ENCODE data around the gene ASTL. TPM values are rescaled to one million over a fixed set of nuclear protein-coding genes. Genes with fewer than 3 reads are reported as not detected.

Gene ASTL
- total and polyA plus RNA-seq, 2 of the 13 experiments (the other 11 are each of a cell fraction or from before 2014, with no cell fraction given) = not detected

DNA sequence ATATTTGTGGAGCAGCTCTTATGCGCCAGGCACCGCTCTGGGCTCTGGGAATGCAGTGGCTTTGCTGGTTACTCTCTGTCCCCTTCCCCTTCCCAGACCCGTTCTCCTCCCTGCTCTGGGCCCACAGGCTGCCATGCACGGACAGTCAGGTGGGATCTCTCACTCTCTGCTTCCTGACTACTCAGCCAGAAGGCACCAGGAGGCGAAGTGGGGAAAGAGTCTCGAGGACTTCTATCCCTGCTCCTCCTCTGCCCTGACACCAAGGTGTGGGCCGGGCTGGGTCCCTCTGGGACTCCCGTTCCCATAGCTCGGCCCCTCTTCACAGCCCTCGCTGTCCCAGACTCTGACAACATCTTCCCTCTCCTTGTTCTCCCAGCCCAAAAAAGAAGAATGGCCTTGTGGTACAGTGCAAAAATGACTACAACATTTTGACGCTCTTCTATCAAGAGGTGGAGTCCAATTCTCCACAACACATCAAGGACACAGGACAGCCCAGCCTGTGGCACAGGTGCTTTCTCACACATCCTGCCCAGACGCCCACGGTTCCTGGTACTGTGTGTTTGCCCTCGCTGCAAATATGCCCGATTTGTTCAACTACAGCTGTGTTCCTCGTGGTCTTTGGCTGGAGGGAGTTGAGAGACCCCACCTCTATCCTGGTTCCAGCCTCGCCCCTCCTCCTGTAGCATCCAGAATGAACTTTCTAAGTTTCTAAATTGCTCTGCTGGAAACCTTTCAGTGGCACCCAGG lies 21.0 kb upstream of the ASTL start:
- H3K9ac ChIP-seq (ENCODE audit: insufficient read depth, low read depth, low read length) = no peak overlapping the region
- peaks cover 22% of the 10 kb centered on the region for H3K4me1 ChIP-seq (ENCODE audit: insufficient read depth, low read length)
- H3K9me3 ChIP-seq (ENCODE audit: low read length) = no peaks in the 10 kb centered on the region
- CTCF ChIA-PET (ENCODE audit: low intra/inter-chr PET ratio, low total read pairs) = no interaction called here
- peak; percentile 5; the same call in 1 of the 3 replicates for ATAC-seq
- no peaks in the 10 kb centered on the region for H3K79me2 ChIP-seq (ENCODE audit: insufficient read depth, low read length)
- intact Hi-C loops (cut with micrococcal nuclease; ENCODE audit: unreplicated experiment) (no loop called here), in situ Hi-C loops (cut with HindIII; ENCODE audit: extremely low pct_ligation_motif_present, low pct_unique_long_range_greater_than_20kb) (no loop called here)
- no peak overlapping the region for H3K4me3 ChIP-seq (replicated peaks in 1 of 3; ENCODE audit: insufficient read depth in 1 of 3, low read depth in 2 of 3, low read length in 3 of 3)
- H3K36me3 ChIP-seq (replicated peaks in 1 of 2; ENCODE audit: control insufficient read depth in 1 of 2, insufficient read depth in 2 of 2, low read length in 2 of 2) = no peaks in the 10 kb centered on the region
- no peak for FAIRE-seq
- H3K27me3 ChIP-seq (ENCODE audit: control insufficient read depth in 1 of 2, insufficient read depth in 2 of 2, low read length in 2 of 2) = peaks cover 15 to 68% of the 10 kb centered on the region in 2 experiments
- POLR2A ChIA-PET = no interaction called here
- no peak overlapping the region for H2AFZ ChIP-seq (ENCODE audit: low read length)
- H4K20me1 ChIP-seq (ENCODE audit: insufficient read depth, low read length) = no peaks in the 10 kb centered on the region
- no peak overlapping the region for H3K27ac ChIP-seq (ENCODE audit: extremely low read length, insufficient read depth, low read length)
- WGBS (ENCODE audit: low lambda C conversion rate) = 35% methylated on average over 17 of the region's 17 CpGs
- BruUV-seq (replicated peaks) = no TSS peak
- no peak overlapping the region for H3K4me2 ChIP-seq (ENCODE audit: low read depth, low read length)
- DNase-seq (ENCODE audit: low spot score) = no peak
- no peak for TF ChIP-seq CREM (IDR thresholded peaks at IDR 0.05)
- TF ChIP-seq CREM (CRISPR knock-in tag; IDR thresholded peaks at IDR 0.05) = no peak
- TF ChIP-seq NCOR1 (IDR thresholded peaks at IDR 0.05; ENCODE audit: borderline replicate concordance, low read length) = no peak
- no peak for TF ChIP-seq CTCF (CRISPR knock-in tag; IDR thresholded peaks at IDR 0.05)
- TF ChIP-seq ZNF512 (CRISPR knock-in tag; IDR thresholded peaks at IDR 0.05) = no peak
- no peak for TF ChIP-seq ZNF337 (CRISPR knock-in tag; IDR thresholded peaks at IDR 0.05; ENCODE audit: borderline replicate concordance, low read depth)
- TF ChIP-seq CENPX (CRISPR knock-in tag; IDR thresholded peaks at IDR 0.05) = no peak
- TF ChIP-seq CREBL2 (CRISPR knock-in tag; IDR thresholded peaks at IDR 0.05; ENCODE audit: borderline replicate concordance) = no peak
- TF ChIP-seq, protein P1, sequence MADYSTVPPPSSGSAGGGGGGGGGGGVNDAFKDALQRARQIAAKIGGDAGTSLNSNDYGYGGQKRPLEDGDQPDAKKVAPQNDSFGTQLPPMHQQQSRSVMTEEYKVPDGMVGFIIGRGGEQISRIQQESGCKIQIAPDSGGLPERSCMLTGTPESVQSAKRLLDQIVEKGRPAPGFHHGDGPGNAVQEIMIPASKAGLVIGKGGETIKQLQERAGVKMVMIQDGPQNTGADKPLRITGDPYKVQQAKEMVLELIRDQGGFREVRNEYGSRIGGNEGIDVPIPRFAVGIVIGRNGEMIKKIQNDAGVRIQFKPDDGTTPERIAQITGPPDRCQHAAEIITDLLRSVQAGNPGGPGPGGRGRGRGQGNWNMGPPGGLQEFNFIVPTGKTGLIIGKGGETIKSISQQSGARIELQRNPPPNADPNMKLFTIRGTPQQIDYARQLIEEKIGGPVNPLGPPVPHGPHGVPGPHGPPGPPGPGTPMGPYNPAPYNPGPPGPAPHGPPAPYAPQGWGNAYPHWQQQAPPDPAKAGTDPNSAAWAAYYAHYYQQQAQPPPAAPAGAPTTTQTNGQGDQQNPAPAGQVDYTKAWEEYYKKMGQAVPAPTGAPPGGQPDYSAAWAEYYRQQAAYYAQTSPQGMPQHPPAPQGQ (CRISPR knock-in tag; IDR thresholded peaks at IDR 0.05; ENCODE audit: borderline replicate concordance) = no peak
- no peak for TF ChIP-seq RBM22 (optimal IDR thresholded peaks at IDR 0.05; ENCODE audit: low read length)
- TF ChIP-seq NFRKB (IDR thresholded peaks at IDR 0.05) = no peak
- TF ChIP-seq ETV6 (CRISPR knock-in tag; conservative IDR thresholded peaks at IDR 0.05) = no peak
- TF ChIP-seq ZNF451 (CRISPR knock-in tag; IDR thresholded peaks at IDR 0.05) = no peak
- no peak for TF ChIP-seq ZNF644 (CRISPR knock-in tag; IDR thresholded peaks at IDR 0.05; ENCODE audit: low read depth)
- TF ChIP-seq SOX6 (IDR thresholded peaks at IDR 0.05) = no peak
- TF ChIP-seq SOX6 (CRISPR knock-in tag; IDR thresholded peaks at IDR 0.05) = no peak
- TF ChIP-seq TBX3 (IDR thresholded peaks at IDR 0.05; ENCODE audit: borderline replicate concordance) = no peak
- TF ChIP-seq ZBTB25 (CRISPR knock-in tag; IDR thresholded peaks at IDR 0.05) = no peak
- no peak for TF ChIP-seq ZNF335 (CRISPR knock-in tag; IDR thresholded peaks at IDR 0.05)
- no peak for TF ChIP-seq TBL1XR1 (IDR thresholded peaks at IDR 0.05; ENCODE audit: borderline replicate concordance, low read length, partially characterized antibody)
